NOMO-1 treated with DMSO at 0.1 percent for 48 hours (cell line): ENCODE results near the gene EPHA7.

ENCODE experiments used
- DNase-seq: peaks from one replicate; lab custom pipeline; 2025; ENCODE audit not compliant: unreplicated experiment; lab: John Stamatoyannopoulos, UW

EPHA7 gene

DNA sequence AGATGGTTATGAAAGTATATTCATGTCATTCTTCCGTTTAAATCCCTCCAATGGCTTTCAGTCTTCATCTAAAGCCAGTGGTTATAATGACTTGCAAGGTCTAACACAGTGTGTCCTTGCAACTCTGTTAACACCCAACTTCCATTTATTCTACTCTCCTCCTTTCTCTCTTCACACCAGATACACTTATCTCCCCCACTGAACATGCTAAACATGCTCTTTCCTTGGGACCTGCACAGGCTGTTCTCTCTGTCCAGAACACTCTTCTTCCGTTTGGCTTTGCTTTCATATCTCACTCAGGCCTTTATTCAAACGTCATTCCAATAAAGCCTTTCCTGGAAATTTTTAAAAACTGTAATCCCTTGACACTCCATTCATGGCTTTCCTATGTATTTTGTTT lies 91.5 kb downstream of the EPHA7 start:
- no peak for DNase-seq

GRCh38 chr6:93325761-93326160 lies 93.6 kb downstream of the EPHA7 start:
- DNase-seq, result no peak

DNA sequence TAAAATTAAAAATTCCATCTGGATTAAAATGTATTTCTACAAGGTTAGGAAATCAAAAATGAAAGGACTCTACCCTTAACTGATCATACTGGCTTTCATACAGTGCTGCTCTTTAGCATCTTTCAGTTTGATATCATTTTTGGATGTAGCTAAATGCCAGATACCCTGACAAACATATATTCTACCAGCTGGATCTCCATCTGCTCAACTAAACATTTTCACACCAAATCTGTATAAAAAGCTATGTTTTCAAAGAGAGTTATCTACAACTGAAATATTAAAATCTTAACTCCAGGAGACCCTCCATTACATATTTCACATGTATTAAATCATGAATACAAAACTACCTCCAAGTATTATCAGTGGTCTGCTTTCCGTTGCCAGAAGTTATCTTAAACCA lies 95.7 kb downstream of the EPHA7 start:
- DNase-seq, result no peak

DNA sequence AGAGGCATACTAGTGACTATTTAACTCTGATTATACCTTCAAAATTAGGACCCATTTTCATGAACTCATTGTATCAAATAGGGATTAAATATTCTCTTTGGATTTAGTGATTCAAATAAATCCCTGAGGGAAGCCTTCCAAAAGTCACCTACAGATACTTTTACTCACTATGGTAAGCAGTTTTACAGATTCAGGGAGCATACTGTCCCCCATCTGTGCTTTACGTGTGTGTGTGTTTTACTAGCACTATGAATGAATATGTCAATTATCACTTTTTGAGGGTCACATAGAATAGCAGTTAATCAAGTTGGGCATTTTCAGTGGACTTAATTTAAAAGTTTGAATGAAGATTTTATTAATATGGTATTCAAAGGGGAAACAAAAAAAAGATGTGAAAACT lies 96.7 kb downstream of the EPHA7 start:
- no peak for DNase-seq

DNA sequence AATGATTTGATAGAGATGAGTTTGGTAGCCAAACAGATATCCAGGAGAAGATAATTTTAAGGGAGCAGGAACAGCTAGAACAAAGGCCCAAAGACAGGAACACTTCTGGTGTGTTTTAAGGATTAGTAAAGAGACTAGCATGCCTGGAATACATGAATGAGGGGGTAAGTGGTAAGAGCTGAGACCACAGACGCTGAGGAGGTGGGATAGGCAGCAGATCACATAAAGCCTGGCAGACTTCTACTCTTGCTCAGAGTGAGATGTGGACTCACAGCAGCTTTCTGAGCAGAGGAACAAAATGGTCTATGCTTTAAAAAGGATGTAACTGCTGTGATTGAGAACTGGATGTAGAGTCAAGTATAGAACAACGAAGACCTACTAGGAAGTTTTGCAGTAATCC lies 100.1 kb downstream of the EPHA7 start:
- no peak for DNase-seq

- DNase-seq, result no peak
These were observed 101.2 kb downstream of the EPHA7 start for GRCh38 chr6:93318121-93318520.

- DNase-seq, result no peak
These were observed 101.8 kb downstream of the EPHA7 start for GRCh38 chr6:93317592-93317991.

GRCh38 chr6:93307505-93308409 lies 111.6 kb downstream of the EPHA7 start:
- no peak for DNase-seq

DNA sequence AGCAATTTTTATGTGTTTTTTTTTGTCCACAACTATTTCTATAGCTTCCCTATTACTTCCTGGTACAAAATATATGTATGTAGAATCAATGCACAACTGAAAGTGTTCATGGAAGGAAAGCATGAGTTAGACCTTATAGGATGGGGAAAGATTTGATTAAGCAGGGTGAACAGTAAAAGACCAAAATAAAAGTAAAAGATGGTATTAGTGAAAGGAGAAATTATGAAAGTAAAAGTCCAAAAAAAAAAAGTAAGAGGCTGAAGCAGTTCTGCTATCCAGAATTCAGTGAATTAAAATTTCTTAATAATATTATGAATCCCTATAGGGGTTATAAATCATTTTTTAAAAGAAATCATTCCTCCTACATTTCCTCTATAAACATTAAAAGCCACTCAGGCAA lies 114.3 kb downstream of the EPHA7 start:
- no peak for DNase-seq

DNA sequence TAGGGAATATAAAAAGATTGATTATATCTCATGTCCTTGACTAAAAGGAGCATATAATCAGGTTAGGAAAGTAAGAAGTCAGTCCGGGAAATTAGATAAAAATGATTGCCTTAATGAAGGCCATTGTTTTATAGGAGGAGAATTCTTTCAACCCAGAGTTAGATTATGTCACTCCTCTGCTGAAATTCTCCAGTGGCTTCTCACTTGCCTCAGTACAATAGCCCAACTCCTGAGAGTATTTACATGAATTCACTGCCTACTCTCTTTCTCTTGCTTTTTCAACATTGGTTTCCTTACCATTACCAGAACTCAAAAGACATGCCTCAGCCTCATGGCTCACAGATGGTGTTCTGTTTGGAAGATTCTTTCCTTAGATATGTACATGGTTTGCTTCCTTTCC lies 114.9 kb downstream of the EPHA7 start:
- DNase-seq, result no peak

- DNase-seq, result no peak
These were observed 118.7 kb downstream of the EPHA7 start for GRCh38 chr6:93300661-93301060.

- DNase-seq, result no peak
These were observed 119.7 kb downstream of the EPHA7 start for GRCh38 chr6:93299622-93300021.

DNA sequence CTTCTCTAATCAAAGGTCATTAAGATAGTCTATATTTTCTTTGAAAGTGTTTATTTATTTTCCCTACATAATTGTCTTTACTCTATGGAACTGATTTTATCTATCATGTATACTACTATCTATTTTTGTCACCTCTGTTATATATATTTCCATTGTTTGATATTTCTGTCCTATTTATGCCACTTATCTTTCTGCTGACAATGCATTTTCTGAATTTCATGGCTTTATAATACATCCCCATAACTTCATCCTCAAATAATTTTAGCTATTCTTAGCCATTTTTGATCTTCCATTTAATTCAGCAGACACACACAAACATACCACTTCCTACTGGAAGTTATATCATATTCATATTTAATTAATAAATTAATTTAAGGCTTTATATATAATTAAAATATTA lies 123.7 kb downstream of the EPHA7 start:
- DNase-seq, result no peak

DNA sequence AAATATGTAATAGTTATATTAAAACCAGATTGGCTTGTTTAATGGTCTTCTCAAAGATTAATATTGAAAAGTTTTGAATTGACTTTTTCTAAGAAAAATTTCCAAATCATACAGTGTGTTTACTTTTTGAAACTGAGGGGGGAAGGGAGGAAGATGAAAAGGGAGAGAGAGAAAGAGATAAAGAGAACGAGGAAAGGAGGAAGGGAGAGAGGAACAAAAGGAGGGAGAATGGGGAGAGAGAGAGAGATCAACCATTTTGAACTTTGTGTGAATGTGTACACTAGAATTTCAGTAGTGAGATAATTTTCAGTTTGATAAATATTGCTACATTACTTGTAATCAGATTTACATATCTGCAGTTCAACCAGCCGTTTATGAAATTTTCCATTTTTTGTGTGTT lies 124.5 kb downstream of the EPHA7 start:
- no peak for DNase-seq

GRCh38 chr6:93293872-93294271 lies 125.5 kb downstream of the EPHA7 start:
- no peak for DNase-seq

DNA sequence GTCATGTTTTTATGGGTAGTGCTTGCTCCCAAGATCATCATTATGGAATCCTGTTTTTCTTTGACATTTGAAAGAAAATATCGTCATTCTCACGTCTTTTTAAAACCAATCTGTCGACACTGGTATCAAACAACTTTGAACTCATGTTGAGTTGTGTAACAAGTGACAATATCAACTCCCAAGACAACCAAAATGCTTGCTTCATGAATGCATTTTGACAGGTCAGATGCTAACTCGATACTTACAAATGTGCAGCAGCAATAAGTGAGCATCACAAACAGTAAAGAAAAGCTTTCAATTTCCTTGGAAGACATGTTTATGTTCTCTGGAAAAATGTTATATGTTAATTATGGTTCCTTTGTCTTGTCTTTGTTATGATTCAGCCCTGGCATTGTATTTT lies 125.9 kb downstream of the EPHA7 start:
- DNase-seq, result no peak

DNA sequence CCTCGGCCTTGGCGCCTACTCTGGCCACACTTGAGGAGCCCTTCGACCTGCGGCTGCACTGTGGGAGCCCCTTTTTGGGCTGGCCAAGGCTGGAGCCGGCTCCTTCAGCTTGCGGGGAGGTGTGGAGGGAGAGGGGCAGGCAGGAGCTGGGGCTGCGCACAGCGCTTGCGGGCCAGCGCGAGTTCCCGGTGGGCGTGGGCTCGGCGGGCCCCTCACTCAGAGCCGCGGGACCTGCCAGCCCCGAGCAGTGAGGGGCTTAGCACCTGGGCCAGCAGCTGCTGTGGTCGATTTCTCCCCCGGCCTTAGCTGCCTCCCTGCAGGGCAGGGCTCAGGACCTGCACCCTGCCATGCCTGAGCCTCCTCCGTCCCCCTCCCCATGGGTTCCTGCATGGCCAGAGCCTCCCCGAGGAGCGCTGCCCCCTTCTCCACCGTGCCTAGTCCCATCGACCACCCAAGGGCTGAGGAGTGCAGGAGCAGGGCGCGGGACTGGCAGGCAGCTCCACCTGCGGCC lies 136.8 kb downstream of the EPHA7 start:
- no peak for DNase-seq

DNA sequence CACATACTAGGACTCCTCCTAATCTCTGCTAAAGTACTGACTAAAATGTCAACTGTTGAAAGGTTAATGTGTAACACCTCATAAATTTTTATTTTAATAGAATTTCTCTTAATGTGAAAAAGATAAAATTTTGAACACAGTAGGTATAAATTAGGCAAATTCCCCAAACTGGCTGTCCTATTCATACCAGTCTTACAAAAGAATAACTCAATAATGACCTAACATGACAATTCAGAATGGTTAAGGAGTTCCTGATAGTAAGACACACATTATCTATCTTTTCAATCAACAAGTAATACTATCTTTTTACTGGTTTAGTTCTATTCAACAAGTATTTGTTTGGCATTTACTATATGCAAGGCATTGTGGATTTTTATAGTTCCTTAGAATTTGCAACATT lies 141.1 kb downstream of the EPHA7 start:
- no peak for DNase-seq

DNA sequence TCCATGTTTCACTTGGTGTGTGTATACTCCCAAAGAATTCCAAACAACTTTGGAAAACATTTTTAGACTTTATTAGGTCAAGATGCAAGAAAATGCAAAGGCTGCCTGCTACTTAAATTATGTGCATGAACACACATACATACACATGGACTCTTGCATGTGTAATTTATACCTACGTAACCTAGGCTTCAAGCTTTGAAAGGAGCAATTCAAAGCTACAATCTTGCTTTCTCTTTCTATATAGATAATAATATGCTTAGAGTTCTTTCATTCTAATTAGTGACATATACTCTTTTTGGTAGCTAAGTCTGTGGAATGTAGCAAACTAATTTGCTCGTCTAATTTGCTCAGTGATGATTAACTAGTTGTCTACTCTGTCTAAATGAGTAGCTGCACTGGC lies 146.5 kb downstream of the EPHA7 start:
- no peak for DNase-seq

DNA sequence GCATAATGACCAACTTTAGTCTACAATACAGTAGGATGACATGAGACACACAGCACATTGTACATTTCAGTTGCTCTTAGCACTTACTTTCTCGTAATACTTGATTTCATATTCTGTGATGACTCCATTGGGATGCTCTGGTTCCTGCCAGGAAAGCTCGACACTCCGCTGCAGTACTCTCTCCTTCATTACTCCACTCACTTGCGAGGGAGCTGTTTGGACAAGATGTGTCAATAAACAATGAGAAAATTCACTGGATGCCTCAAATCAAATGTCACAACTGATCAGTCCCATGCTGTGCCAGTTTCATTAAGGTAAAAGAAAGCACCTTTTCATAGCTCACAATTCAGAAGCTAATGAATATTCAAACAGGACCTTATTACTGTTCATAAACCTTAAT lies 147.1 kb downstream of the EPHA7 start:
- no peak for DNase-seq

DNA sequence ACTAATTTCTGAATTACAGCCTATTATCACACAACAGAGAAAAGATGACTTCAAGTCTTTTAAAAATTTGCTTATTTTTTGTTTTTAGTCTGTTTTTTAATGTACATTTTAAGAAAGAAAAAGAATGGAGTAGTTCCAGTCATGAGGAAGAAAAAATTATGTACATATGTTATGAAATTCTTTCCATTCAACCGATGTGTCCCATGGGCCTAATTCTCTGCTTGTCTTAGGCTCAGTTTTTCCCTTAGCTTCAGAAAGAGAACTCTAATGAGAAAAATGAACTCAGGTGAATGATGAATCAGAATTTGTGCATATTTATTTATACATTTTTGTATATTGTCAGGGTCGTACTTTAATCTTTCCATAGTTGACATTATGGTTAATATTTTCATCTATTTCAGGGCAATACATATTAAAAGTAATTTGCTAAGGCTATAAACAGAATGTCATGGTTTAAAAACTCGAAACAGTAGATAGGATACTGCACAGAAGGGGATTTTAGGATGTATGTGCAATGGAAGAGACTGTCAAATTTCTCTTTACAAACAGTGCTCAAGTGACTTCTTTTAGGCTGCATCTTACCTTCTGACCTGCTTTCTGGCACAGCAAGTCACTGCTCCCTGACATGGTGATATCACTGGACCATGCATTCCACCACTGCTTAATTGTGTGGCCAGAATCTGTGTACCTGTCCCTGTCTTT lies 153.1 kb downstream of the EPHA7 start:
- no peak for DNase-seq

GRCh38 chr6:93260881-93261280 lies 158.5 kb downstream of the EPHA7 start:
- DNase-seq, result no peak
